GM12892 (cell line): ENCODE data around the gene UBE2U.

Experiments used
- POLR2A ChIP-seq: IDR thresholded peaks from 2 replicates; pipeline ENCODE4 v1.6.1; 2011; ENCODE audit warnings: low read depth, low read length, control low read depth
- TAF1 ChIP-seq: IDR thresholded peaks from 2 replicates; pipeline ENCODE4 v1.6.1; 2011; ENCODE audit warnings: low read depth, mild to moderate bottlenecking, control low read depth, low read length, borderline replicate concordance

DNA sequence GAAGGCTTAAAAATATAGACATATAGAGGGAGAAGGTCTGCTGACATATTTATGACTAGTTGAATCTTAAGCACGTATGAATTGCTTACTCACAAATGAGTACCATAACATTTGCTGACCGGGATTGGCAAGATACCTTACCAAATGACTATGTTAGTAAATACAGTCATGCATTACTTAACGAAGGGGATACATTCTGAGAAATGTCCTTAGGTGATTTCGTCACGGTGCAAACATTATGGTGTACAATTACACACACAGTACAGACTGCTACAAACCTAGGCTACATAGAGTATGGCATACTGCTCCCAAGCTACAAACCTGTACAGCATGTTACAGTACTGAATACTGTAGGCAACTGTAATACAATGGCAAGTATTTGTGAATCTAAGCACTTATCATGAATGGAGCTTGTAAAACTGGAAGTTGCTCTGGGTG is 19.4 kb upstream of the UBE2U start:
- TF ChIP-seq POLR2A: no peak
- no peak for TF ChIP-seq TAF1
